Stimulated activated CD8-positive, alpha-beta memory T cell treated with anti-CD3 and anti-CD28 coated beads, Interleukin-15, amount 100 ng/mL, for 24 hours (primary cell): ENCODE data around the gene ANO2.
"Not testable (repeated sequence)": the region's sequence is repeated elsewhere in the genome, so short reads cannot be mapped to it uniquely, and the experiment has no call there.

Experiments used
- DNase-seq: peaks from one replicate; pipeline ENCODE4 v3.0.0-alpha.2; 2020; ENCODE audit warnings: low read depth

Gene ANO2

DNA sequence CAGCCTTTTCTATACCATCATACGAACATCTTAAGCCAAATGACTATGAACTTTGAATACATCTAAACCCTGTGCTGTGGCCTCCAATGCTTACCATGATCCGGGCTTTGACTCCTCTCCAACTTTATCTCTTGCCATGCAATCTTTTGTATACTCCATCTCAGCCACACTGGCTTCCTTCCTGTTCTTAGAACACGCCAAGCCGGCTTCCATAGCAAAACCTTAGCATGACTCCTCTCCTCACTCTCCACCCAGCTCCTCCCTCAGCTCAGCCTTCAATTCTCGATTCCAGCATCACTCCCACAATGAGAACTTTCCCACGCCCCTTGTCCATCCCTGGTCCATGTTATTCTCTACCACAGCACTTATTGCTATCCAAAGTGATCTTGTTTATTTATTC lies 284.8 kb downstream of the ANO2 start:
- DNase-seq: no peak

DNA sequence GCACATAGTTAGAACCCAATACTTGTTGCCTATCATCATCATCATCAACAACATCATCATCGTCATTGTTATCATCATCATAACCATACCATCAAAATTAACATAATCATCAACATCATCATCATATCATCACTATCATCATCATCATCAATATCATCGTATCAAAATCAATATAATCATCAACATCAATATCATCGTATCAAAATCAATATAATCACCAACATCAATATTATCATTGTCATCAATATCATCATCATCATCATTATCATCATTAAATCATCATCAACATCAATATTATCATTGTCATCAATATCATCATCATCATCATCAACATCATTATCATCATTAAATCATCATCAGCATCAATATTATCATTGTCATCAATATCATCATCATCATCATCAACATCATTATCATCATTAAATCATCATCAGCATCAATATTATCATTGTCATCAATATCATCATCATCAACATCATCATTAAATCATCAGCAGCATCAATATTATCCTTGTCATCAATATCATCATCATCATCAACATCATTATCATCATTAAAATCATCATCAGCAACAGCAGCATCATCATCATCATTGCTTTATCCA lies 286.6 kb downstream of the ANO2 start:
- DNase-seq: not testable (repeated sequence)

DNA sequence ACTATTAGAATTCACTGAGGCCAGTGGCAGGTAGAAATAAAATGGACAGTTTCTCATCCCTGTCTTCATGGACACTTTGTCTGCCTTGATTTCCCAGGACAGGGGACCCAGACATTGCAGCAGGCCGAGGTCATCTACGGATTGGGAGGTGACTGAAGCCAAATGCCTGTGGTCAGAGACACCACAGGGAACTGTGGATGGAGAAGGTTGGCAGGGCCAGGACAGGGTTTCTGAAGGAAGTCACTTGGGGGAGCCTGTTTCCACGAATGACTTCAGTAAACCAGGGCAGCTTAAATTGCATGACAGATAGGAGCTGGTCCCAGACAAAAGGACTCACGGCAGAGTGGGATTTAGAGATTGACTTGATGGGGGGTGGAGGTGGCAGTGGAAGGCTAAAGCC lies 288.2 kb downstream of the ANO2 start:
- DNase-seq: no peak

DNA sequence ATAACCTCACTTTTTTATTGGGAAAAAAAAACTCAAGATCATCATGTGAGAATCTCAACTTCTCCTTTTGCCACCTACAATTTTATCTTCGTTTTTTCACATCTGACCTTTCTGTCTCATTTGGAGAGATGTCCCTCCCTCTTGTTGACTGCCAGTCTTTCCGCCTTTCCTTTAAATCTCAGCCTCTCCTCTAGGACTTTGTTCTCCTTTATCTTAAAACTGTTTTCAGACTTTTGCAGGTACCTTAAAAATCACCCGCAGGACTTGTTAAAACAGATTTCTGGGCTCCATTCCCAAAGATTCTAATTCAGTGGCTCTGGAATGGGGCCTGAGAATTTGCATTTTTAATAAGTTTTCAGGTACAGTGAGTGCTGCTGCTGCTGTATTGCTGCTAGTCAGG lies 289.9 kb downstream of the ANO2 start:
- no peak for DNase-seq

DNA sequence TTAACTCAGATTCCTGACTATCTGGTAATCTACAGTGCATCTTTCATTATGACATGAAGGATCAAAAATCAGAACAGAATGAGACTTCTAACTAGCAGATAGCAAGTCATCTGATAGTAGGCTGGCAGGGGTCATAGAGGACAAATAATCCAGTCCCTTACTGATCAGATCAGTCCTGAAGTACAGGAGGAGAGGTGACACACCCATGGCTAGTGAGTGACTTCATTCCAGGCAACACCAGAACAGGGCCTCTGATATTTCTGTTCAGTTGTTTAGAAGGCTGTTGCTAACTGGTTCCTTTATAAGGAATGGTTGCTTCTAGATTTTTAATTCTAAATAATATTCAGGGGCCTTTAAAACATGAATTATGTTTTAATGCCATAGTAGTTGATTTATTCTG lies 291.0 kb downstream of the ANO2 start:
- DNase-seq: no peak

DNA sequence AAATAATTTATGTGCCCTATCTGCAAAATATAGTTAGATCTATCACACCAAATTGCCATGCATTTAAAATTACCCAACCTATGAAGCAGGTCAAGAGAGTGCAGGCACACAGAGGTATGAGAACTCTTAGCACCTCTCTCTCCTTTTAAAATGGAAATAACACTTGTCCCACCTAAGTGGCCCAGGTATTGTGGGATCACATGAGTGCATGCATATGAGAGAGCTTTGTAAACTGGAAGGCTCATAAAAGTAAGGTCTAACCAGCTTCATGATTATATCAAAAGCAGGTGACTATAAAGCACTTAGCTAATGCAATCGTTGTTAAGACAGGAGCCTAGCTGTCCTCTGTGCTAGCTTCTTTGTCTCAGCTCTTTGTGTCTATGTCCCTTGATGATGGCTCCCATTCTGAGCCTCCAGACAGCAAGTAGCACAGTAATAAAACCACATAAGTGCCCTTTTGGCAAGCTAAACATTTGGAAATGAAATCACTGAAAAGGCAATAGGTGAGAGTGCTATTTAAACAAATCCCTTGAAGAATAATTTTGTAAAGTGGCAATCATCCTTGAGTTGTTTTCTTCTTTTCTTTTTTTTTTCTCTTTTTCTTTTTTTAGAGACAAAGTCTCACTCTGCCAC lies 294.1 kb downstream of the ANO2 start:
- DNase-seq: no peak

DNA sequence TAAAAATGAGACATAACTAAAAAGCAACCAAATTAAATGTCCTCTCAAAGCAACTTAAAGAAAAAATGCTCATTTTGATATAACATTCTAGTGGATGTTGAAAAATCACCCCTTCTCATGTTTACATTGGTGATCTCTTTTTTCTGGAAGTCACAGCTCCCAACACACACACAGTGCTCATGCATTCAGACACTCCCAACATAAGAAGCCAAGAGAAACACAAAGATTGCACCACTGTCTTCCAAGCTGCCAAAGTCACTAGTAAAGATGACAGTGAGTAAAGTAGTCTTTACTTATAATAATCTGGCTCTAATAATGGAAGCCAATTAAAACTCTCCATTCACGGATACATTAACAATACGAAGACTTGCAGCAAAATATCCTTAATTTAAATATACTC lies 294.8 kb downstream of the ANO2 start:
- DNase-seq: no peak

DNA sequence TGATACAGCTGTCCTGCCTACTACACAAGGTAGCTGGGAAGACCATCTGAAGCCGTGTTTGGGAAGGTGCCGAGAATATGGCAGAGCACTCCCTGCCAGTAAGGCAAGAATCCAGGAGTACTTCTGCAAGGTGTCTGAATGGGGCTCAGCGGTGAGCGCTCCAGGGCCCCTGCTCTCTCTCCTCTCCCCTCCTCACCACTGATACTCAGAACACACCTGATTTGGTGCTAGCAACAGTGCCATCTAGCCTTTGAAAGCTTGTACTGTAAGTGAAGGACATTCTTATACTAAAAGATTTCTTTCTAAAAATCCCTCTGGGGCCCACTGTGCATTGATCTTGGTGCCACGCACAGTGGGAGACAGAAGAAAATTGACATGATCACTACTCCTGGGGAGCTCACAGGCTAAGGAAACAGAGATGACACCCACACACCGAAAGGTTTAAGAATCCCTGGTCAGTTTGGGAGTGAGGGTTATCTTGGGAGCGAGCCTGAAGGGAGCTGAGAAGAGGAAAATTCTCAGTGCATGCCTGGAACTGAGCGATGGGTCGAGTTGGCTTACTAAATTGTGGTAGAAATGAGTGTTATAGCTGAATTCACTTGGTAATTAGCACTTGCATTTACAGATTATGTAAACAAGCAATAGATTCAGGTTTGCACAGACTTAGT lies 296.2 kb downstream of the ANO2 start:
- DNase-seq: no peak

DNA sequence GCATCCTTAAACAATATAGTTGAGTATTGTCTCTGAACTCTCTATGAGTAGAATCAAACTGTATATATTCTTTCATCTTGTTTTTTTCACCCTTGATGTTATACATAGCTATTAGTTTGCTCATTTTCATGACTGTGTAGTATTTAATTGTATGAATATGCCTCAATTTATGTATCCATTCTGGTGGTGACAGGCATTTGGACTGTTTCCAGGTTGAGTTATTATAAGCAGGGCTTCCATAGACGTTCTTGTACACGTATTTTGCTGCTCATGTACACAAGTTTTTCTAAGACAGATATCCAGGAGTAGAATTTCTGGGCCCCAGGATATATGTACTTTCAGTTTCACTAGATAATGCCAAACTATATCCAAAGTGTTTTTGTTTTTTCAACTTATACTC lies 301.8 kb downstream of the ANO2 start:
- no peak for DNase-seq

DNA sequence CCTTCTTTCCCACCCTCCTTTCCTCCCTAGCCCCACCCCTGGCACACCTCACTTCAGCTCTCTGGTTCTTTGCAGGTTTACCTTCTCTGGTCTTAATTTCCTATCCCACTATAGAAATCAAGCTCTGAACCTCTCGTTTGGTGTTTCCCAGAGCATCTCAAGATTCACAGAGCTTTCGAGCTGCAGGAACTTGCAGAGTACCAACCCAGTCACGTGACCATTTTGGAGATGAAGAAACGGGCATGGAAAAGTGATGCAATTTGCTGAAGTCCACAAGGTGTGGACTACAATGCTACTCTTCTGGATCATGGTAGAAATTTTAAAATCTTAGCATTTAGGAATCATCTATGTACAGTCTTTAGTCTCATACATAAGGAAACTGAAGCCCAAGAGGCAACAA lies 307.4 kb downstream of the ANO2 start:
- DNase-seq: no peak

DNA sequence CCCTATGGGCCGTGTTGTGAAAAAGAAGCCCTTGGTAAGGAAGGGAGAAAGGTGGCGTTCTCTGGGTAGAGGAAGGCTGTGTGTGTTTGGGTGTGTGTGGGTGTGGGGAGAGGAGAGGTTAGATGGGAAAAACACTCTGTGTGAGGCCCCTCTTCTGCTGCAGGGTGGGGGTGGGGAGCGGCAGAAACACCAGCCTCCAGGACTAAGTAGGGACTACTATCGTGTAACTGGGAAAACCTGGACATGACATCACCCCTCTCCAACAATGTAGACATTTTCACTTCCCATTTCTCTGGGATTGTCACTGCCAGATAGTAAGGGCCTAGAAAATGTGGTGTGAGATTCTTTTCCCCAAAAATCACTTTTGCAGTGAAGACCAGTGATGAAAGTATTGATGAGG lies 308.2 kb downstream of the ANO2 start:
- no peak for DNase-seq

DNA sequence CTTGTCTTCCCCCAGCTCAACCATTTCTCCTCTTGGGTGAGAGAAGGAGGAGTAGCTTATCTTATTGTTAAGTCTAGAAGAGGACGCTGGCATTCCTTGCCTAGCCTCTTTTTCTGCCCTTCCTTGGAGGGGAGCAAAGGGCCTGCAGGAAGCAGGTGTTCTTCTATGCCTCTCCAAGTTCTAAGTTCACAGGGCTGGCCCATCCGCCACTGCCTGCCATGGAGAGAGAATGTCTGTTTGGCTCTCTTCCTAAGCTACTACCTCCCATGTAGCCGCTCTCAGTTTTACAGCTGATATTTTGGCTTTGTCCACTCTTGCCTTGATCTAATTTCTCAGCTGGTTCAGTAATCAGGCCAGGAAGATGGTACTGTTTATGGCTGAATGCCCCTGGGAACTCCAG lies 312.0 kb downstream of the ANO2 start:
- DNase-seq: no peak

DNA sequence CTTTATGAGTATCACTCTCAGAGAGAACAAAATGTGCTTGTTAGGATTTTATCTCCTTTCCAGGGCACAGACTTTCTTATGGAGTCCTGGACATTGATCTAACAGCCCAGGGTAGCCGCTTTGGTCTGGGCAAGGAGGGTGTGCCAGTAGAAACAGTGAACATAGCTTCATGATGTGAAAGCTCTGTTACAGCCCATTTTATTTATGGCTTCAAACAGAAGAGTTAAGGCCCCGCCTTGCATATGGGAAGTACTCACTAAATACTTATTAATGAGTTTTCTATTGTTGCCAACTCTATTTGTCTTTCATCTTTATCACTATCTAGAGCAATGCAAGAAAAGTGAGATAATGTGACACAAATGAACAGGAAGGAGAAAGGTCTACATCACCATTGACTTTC lies 312.6 kb downstream of the ANO2 start:
- DNase-seq: no peak

DNA sequence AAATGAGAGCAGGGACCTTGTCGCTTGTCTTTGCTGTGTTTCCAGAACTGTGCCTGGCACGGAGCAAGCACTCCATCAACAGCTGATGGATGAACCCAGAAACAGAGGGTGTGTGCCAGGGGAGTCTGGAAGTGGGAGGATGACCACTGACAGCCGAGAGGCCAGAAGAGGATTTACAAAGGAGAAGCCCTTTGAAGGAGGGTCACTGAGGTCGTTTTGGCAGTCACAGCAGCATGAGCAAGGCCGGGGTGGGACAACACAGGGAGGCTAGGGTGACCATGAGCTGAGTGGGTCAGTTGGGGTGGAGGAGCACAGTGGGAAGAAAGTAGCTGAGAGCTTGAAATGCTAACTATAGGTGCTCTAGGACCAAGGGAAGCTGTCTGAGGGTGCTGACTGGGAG lies 313.6 kb downstream of the ANO2 start:
- DNase-seq: no peak

DNA sequence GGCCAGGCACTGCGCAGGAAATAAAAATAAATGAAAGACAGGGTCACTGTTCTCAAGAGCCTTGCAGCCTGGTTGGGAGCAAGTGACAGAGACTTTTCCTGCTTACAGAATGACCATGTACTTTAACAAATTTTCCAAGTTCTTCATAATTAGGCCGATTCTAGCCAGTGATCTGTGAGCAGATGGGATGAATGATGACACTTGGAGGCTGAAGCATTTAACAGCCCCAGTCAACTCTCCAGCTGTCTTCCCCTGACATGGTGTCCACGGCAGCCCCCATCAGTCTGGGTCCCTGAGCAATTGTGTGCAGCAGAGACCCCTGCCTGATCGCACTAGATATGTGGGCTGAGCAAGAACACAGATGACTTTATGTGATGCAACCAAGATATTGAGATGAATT lies 314.3 kb downstream of the ANO2 start:
- no peak for DNase-seq

DNA sequence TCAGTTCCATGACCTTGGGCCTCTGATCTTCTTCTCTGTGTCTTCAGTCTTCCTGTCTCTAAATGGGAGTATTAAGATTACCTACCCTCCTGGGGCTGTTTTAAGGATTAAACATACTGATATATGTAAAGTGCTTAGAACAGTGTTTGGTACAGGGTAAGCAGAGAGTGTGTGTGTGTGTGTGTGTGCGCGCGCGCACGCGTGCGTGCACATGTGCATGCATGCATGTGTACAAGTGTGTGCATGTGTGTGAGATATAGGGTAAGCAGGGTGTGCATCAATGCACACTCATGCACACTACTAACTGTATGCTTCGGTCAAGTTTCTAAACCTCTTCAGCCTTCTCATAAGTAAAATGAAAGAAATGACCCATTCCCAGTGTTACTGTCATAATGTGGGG lies 316.6 kb downstream of the ANO2 start:
- DNase-seq: no peak

DNA sequence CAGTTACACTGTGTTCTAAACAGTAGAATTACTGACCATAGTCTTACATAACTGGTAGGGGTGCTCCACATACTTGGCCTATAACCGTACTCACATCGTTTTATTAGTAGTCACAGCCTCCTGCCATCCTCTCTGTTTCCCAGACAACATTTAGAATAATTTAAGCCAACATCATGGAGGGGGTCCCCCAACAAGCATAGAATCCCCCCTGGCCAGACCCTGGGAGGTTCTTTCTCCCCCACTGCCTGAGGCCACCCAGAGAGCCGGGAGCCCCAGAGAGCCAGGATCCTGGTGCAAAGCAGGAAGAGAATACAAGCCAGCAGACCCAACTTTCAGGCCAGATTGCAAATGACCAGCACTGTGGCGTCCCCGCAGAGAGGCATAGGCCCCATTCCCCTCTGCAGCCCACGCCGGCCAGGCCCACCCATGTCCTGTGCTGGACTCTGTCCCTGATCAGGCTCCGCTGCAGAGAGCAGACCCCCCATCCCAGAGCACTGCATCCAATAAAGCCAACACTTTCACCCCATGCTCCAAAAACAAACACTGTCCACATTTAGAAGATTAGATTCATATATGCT lies 317.9 kb downstream of the ANO2 start:
- no peak for DNase-seq

DNA sequence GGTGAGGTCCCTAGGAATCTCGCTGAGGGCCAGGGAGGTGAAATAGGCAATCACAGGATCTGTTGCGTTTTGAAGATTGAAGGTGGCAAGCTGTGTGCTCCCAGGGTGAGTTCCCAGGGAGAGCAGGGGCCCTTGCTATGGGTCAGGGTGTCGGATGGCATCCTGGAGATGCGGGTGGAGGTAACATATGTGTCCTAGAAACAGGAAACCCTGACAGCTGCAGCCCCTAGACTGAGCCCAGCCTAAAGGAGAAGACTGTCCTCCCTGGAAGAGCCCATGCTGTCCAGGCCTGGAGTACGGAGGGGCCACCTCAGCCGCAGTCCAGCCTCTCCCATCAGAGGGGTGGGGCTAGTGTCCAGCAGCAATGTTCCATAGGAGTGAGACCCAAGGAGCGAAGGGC lies 318.9 kb downstream of the ANO2 start:
- DNase-seq: no peak

DNA sequence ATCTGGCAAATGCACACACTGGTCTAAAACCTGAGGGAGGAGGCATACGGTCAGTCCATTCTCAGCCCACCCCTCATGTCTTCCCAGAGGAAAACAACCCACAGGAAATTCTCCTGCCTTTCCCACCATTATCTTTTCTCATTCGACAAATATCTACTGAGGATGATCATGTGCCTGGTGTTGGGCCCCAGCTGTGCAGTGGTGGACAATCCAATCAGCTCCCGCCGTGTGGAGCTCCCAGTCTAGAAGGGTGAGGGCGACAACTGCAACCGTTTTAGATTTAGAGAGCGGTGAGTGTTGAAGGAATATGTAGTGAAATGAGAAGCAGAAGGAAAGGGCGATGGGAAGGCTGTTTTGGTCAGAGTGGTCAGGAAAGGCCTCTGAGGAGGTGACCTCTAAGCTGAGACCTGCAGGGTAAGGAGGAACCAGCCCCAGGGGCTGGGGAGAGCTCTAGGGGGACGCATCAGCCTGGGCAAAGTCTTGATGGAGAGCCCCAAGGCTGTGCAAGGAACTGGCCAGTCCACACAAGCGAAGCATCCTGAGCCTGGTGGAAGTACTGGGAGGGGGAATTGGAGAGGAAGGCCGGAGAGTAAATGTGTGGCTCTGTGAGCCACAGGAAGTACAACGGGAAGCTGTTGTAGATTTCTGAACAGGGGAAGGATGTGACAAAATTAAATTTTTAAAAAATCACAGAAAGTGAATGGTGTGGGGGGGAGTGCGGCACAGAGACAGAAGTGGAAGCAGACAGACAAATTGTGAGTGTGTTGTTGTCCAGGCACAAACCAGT lies 320.4 kb downstream of the ANO2 start:
- DNase-seq: no peak

DNA sequence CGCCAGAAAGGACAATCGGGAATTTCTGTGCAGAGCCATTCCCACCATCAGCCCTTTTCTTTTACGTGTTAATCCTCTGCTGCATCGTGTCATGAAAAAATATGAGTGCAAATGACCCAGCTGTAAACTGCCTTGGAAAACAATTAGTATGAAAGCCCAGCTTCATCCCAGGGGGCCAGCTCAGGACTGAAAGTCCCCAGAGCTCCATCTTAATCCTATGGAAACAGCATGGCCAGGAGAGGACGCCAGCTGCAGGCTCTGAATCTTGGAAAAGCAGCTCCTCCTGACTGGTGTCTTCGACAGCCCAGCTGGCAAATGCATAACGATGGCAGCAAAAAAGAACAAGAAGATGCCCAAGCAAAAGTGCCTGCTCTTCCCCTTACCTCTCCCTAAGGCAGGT lies 321.6 kb downstream of the ANO2 start:
- no peak for DNase-seq

DNA sequence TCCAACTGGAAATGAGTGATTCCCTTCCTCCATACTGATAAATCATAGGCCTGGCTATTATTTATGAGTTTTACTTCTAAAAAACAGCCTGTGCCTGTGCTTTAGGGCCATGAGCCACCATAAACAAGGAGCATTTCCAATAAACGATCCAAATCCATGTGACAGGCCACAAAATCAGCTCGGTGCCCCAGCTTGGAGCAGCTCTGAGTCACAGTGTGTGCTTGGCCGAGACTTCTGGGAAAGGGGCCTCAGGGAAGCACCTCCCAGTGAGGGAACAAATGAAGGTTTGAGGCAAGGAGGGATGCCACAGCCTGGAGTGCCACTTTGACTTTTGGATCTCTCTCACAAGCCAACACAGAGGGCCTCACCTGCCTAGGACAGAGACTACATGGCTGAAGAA lies 322.8 kb downstream of the ANO2 start:
- DNase-seq: no peak

DNA sequence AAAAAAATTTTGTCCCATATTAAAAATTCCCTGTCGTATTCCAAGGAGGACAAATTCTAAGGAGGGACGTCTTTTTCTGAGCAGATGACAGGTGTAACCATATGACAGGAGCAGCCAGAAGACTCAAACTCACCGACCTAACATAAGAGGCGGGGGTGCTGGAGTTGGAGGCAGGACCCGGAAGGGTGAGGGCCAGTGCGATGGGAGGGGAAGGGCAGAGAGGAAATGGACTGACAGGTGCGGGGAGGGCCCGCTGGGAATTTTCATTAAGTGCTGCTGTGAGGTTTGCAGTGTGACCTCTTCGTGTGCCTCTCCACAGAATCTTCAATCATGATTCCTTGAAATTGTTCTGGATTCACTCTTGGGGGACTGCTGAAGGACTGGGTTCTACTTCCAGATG lies 323.7 kb downstream of the ANO2 start:
- no peak for DNase-seq

DNA sequence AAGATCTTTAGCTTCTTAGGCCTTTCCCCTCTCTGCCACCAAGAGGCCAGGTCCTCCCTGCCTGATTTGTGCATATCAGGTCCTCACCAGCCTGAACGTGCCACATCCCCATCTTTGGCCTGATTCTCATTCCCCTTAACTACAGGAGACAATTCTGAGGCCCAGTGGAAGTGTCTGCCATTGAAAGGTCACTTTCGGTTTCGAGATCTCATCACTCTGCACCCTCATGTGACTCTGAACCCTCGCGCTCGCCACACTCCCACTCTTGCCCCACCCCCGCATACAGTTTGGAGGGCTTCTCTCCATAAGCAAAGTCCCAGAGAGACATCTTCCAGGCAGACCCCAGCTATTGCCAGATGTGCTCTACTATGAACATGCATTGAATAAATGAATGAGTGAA lies 324.2 kb downstream of the ANO2 start:
- no peak for DNase-seq
